Activated gamma-delta T cell treated with Interleukin-2 at 50 U/mL for 16 hours (primary cell): ENCODE measurements around the gene NFIC.
"Not testable (repeated sequence)": the region's sequence is repeated elsewhere in the genome, so short reads cannot be mapped to it uniquely, and the experiment has no call there.

Experiments used
- DNase-seq: peaks from one replicate; pipeline ENCODE4 v3.0.0-alpha.2; 2020

Gene NFIC

GRCh38 chr19:3401004-3401768 lies 34.8 kb downstream of the NFIC start:
- no peak for DNase-seq

- no peak for DNase-seq
These were observed 36.5 kb downstream of the NFIC start for GRCh38 chr19:3402631-3403443.

- no peak for DNase-seq
These were observed 37.3 kb downstream of the NFIC start for GRCh38 chr19:3403489-3404323.

- no peak for DNase-seq
These were observed 38.2 kb downstream of the NFIC start for GRCh38 chr19:3404324-3405260.

GRCh38 chr19:3405261-3405653 lies 38.9 kb downstream of the NFIC start:
- no peak for DNase-seq

- DNase-seq = no peak
These were observed 40.3 kb downstream of the NFIC start for GRCh38 chr19:3406571-3407111.

- DNase-seq = no peak
These were observed 41.5 kb downstream of the NFIC start for GRCh38 chr19:3407556-3408516.

- no peak for DNase-seq
These were observed 42.6 kb downstream of the NFIC start for GRCh38 chr19:3408996-3409345.

GRCh38 chr19:3409346-3410064 lies 43.1 kb downstream of the NFIC start:
- DNase-seq = no peak

- no peak for DNase-seq
These were observed 45.3 kb downstream of the NFIC start for GRCh38 chr19:3411636-3412035.

GRCh38 chr19:3412066-3412465 lies 45.7 kb downstream of the NFIC start:
- no peak for DNase-seq

GRCh38 chr19:3413796-3414327 lies 47.5 kb downstream of the NFIC start:
- no peak for DNase-seq

GRCh38 chr19:3415695-3416094 lies 49.3 kb downstream of the NFIC start:
- DNase-seq = no peak

- no peak for DNase-seq
These were observed 53.9 kb downstream of the NFIC start for GRCh38 chr19:3420244-3420755.

GRCh38 chr19:3420909-3421619 lies 54.7 kb downstream of the NFIC start:
- no peak for DNase-seq

- DNase-seq = not testable (repeated sequence)
These were observed 55.3 kb downstream of the NFIC start for GRCh38 chr19:3421656-3422055.

- no peak for DNase-seq
These were observed 56.9 kb downstream of the NFIC start for GRCh38 chr19:3423183-3423829.

- no peak for DNase-seq
These were observed 60.0 kb downstream of the NFIC start for GRCh38 chr19:3426433-3426832.
